ENCODE results near the gene NDUFA8. TPM values are rescaled to one million over a fixed set of nuclear protein-coding genes. Genes with fewer than 3 reads are reported as not detected.

The NDUFA8 gene
- total RNA-seq, 2 donors from 2014 or later: 11.9 to 16.9 TPM

- intact Hi-C loops (cut with DNase I): no loop called here
- Histone ChIP-seq H3K4me3 (no peak overlapping the region), H3K27ac (no peak overlapping the region), H3K36me3 (replicated peaks in 1 of 2; ENCODE audit: insufficient read depth in 1 of 2, low read depth in 2 of 2) (no peaks in the 10 kb centered on the region), H3K27me3 (peaks cover 0 to 11% of the 10 kb centered on the region in 2 donors), H3K4me1 (peaks cover 21% of the 10 kb centered on the region), H3K9me3 (no peaks in the 10 kb centered on the region)
- TF ChIP-seq CTCF (IDR thresholded peaks at IDR 0.05): no peak
- TF ChIP-seq POLR2A (IDR thresholded peaks at IDR 0.05): no peak
- no peak for ATAC-seq
- WGBS, 2 donors: 28 to 42% methylated on average over 7 to 10 of the region's 10 CpGs
- DNase-seq: peak in 1 of 4 donors; percentile 60
These were observed 38.2 kb downstream of the NDUFA8 start for GRCh38 chr9:122121391-122121790.

- peaks cover 12% of the 10 kb centered on the region for H3K4me1 ChIP-seq
- TF ChIP-seq POLR2A (IDR thresholded peaks at IDR 0.05) (no peak), CTCF (IDR thresholded peaks at IDR 0.05) (no peak)
- no peaks in the 10 kb centered on the region for H3K9me3 ChIP-seq
- intact Hi-C loops (cut with DNase I): no loop called here
- no peaks in the 10 kb centered on the region for H3K36me3 ChIP-seq (replicated peaks in 1 of 2; ENCODE audit: insufficient read depth in 1 of 2, low read depth in 2 of 2)
- H3K27ac ChIP-seq: no peak overlapping the region
- ATAC-seq (no peak), DNase-seq (no peak)
- no peak overlapping the region for H3K4me3 ChIP-seq
- H3K27me3 ChIP-seq: peaks cover 0 to 2% of the 10 kb centered on the region in 2 donors
- 83% methylated on average over 7 to 10 of the region's 10 CpGs for WGBS, 2 donors
These were observed 39.1 kb downstream of the NDUFA8 start for GRCh38 chr9:122120316-122121071.

- no peaks in the 10 kb centered on the region for H3K36me3 ChIP-seq (replicated peaks in 1 of 2; ENCODE audit: insufficient read depth in 1 of 2, low read depth in 2 of 2)
- no peak for TF ChIP-seq POLR2A (IDR thresholded peaks at IDR 0.05)
- no peak for TF ChIP-seq CTCF (IDR thresholded peaks at IDR 0.05)
- 88 to 96% methylated on average over 5 of the region's 5 CpGs for WGBS, 2 donors
- H3K4me3 ChIP-seq: no peak overlapping the region
- no peaks in the 10 kb centered on the region for H3K27me3 ChIP-seq
- no peak overlapping the region for H3K27ac ChIP-seq
- DNase-seq (no peak), ATAC-seq (no peak)
- peaks cover 10% of the 10 kb centered on the region for H3K4me1 ChIP-seq
- intact Hi-C loops (cut with DNase I): loop anchor here (10.0 kb wide), 1 partner anchor 685 kb away; the partner anchor contains the start of gene OR1K1
- H3K9me3 ChIP-seq: no peaks in the 10 kb centered on the region
These were observed 39.9 kb downstream of the NDUFA8 start for GRCh38 chr9:122119721-122120120.

GRCh38 chr9:122119166-122119521 lies 40.4 kb downstream of the NDUFA8 start:
- no peak overlapping the region for H3K27ac ChIP-seq
- WGBS, 2 donors: 86% methylated on average over 13 of the region's 13 CpGs
- H3K36me3 ChIP-seq (replicated peaks in 1 of 2; ENCODE audit: insufficient read depth in 1 of 2, low read depth in 2 of 2): no peaks in the 10 kb centered on the region
- TF ChIP-seq CTCF (IDR thresholded peaks at IDR 0.05) (no peak), POLR2A (IDR thresholded peaks at IDR 0.05) (no peak)
- intact Hi-C loops (cut with DNase I): loop anchor here (10.0 kb wide), 1 partner anchor 686 kb away; the partner anchor contains the start of gene OR1K1
- no peaks in the 10 kb centered on the region for H3K27me3 ChIP-seq
- no peaks in the 10 kb centered on the region for H3K9me3 ChIP-seq
- no peak for DNase-seq
- no peak overlapping the region for H3K4me3 ChIP-seq
- peaks cover 10% of the 10 kb centered on the region for H3K4me1 ChIP-seq
- no peak for ATAC-seq
